HEK293 (cell line): ENCODE results near the gene GSK3B.

Experiments used
- CTCF ChIA-PET: fragments of 350-600 bp; formaldehyde crosslinking; extraction: SDS; loops from one replicate; lab custom pipeline; 2021; ENCODE audit warnings: antibody characterized with exemption; lab: Yijun Ruan, JAX
- POLR2A ChIA-PET: fragments of 300-600 bp; formaldehyde crosslinking; extraction: SDS; loops from one replicate; lab custom pipeline; 2020; ENCODE audit warnings: antibody characterized with exemption, inconsistent platforms; lab: Yijun Ruan, JAX
- H3K27ac ChIP-seq: fragments of 200-500 bp; sonication (Bioruptor generic); 2 replicates; pipeline ENCODE4 v1.5.1; 2014; ENCODE audit warnings: low read depth, low read length, control low read depth, inconsistent platforms; ENCODE audit errors: extremely low read depth
- H3K36me3 ChIP-seq, 2 experiments: fragments of 200-500 bp in 1 of 2; sonication (Bioruptor generic) in 1 of 2; 1 replicate in 1 of 2; 2 replicates in 1 of 2; pipeline ENCODE4 v1.5.1; 2014 to 2017; ENCODE audit warnings: inconsistent platforms in 2 of 2, low read length in 2 of 2; ENCODE audit not compliant: control insufficient read depth in 2 of 2, insufficient read depth in 1 of 2
- H3K4me1 ChIP-seq: fragments of 200-500 bp; sonication (Bioruptor generic); 2 replicates; pipeline ENCODE4 v1.5.1; 2014; ENCODE audit warnings: mild to moderate bottlenecking, low read length, inconsistent platforms; ENCODE audit not compliant: control insufficient read depth, insufficient read depth
- H3K4me3 ChIP-seq: 2 replicates; pipeline ENCODE4 v1.5.1; 2011; ENCODE audit warnings: low read depth, mild to moderate bottlenecking, control low read depth, low read length, moderate library complexity
- H3K9me3 ChIP-seq: fragments of 200-500 bp; sonication (Bioruptor generic); 2 replicates; pipeline ENCODE4 v1.5.1; 2014; ENCODE audit warnings: low read depth, low read length, inconsistent platforms; ENCODE audit not compliant: control insufficient read depth, insufficient read depth
- HOXD13 ChIP-seq: sonication (generic); formaldehyde crosslinking; IDR thresholded peaks from 2 replicates; pipeline ENCODE4 v1.8.0; 2022; ENCODE audit warnings: missing genetic modification reagents, borderline replicate concordance
- INSM2 ChIP-seq: fragments of 450-650 bp; formaldehyde crosslinking; IDR thresholded peaks from 2 replicates; pipeline ENCODE4 v1.5.1; 2016; ENCODE audit warnings: missing biosample characterization, missing genetic modification characterization
- KLF1 ChIP-seq: fragments of 450-650 bp; formaldehyde crosslinking; IDR thresholded peaks from 2 replicates; pipeline ENCODE4 v1.5.1; 2016; ENCODE audit warnings: missing biosample characterization, missing genetic modification characterization
- PATZ1 ChIP-seq: fragments of 450-650 bp; formaldehyde crosslinking; IDR thresholded peaks from 2 replicates; pipeline ENCODE4 v1.5.1; 2016; ENCODE audit warnings: missing biosample characterization, missing genetic modification characterization
- REPIN1 ChIP-seq: fragments of 450-650 bp; formaldehyde crosslinking; IDR thresholded peaks from 2 replicates; pipeline ENCODE4 v1.5.1; 2017; ENCODE audit warnings: missing biosample characterization, missing genetic modification characterization, low read depth
- SCRT2 ChIP-seq: fragments of 450-650 bp; formaldehyde crosslinking; IDR thresholded peaks from 2 replicates; pipeline ENCODE4 v1.5.1; 2016; ENCODE audit warnings: missing biosample characterization, missing genetic modification characterization
- ZBTB11 ChIP-seq: fragments of 450-650 bp; formaldehyde crosslinking; conservative IDR thresholded peaks from 2 replicates; pipeline ENCODE4 v1.5.1; 2016; ENCODE audit warnings: low read depth, missing biosample characterization, missing genetic modification characterization
- ZBTB20 ChIP-seq: fragments of 450-650 bp; formaldehyde crosslinking; IDR thresholded peaks from 2 replicates; pipeline ENCODE4 v1.5.1; 2016; ENCODE audit warnings: missing biosample characterization, missing genetic modification characterization
- ZNF280D ChIP-seq: fragments of 450-650 bp; formaldehyde crosslinking; IDR thresholded peaks from 2 replicates; pipeline ENCODE4 v1.5.1; 2016; ENCODE audit warnings: missing biosample characterization, missing genetic modification characterization
- ZNF302 ChIP-seq: fragments of 450-650 bp; formaldehyde crosslinking; IDR thresholded peaks from 2 replicates; pipeline ENCODE4 v1.5.1; 2016; ENCODE audit warnings: missing biosample characterization, missing genetic modification characterization, low read depth
- ZNF335 ChIP-seq: fragments of 450-650 bp; formaldehyde crosslinking; conservative IDR thresholded peaks from 2 replicates; pipeline ENCODE4 v1.5.1; 2016; ENCODE audit warnings: missing biosample characterization, missing genetic modification characterization
- ZNF391 ChIP-seq: fragments of 450-650 bp; formaldehyde crosslinking; IDR thresholded peaks from 2 replicates; pipeline ENCODE4 v1.5.1; 2016; ENCODE audit warnings: low read depth, missing biosample characterization, missing genetic modification characterization, borderline replicate concordance

Gene GSK3B

GRCh38 chr3:120049881-120050539 lies 44.2 kb downstream of the GSK3B start (continued):
- no peak for TF ChIP-seq ZNF280D
- no peak for TF ChIP-seq ZNF302
- no peak for TF ChIP-seq SCRT2 (tag by site-specific recombination)
- TF ChIP-seq REPIN1 (tag by site-specific recombination): no peak
- TF ChIP-seq ZBTB11: no peak
- no peak for TF ChIP-seq KLF1 (tag by site-specific recombination)
- no peak for TF ChIP-seq INSM2 (tag by site-specific recombination)
- TF ChIP-seq ZNF391: no peak
- TF ChIP-seq PATZ1 (tag by site-specific recombination): no peak
- TF ChIP-seq, all 188 proteins: peak for 12

DNA sequence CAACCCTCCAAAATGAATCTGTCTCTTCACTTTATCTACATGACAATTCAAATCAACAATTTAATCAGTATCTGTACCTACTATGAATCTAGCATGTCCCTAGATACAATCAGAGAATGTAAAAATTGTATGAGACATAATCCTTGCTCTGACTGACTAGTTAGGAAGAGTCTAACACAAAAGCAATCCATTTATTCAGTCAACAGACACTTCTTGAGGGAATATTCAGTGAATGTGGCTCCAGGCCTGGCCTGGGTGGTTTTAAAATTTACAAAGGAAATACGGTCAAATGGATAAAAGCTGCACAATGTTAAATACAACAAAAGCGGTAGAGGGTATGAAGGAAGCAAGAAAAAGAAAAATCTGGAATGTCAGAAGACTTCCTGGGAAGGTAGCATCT lies 45.2 kb downstream of the GSK3B start:
- ChIA-PET POLR2A (interaction anchor here (0.8 kb wide), 1 partner anchor 44 kb away, joined by 4 read pairs; the partner anchor contains the start of gene GSK3B), CTCF (no interaction called here)
- Histone ChIP-seq H3K4me3 (no peak overlapping the region), H3K9me3 (no peaks in the 10 kb centered on the region), H3K27ac (no peak overlapping the region), H3K4me1 (peaks cover 30% of the 10 kb centered on the region), H3K36me3 (no peaks in the 10 kb centered on the region)
- no peak for TF ChIP-seq HOXD13 (CRISPR knock-in tag)
- no peak for TF ChIP-seq ZBTB20
- no peak for TF ChIP-seq ZNF335 (tag by site-specific recombination)
